Measurements from ENCODE around the gene BCAS4. TPM values are rescaled to one million over a fixed set of nuclear protein-coding genes. Genes with fewer than 3 reads are reported as not detected.
A peak's percentile ranks its signal among the peaks of the same experiment; 100 is the strongest.

Gene BCAS4
- total RNA-seq, 1 donor from 2014 or later = 12.2 TPM

GRCh38 chr20:50821994-50822393 is 27.1 kb downstream of the BCAS4 start:
- DNase-seq (ENCODE audit: low spot score) = no peak

GRCh38 chr20:50823319-50823718 is 28.5 kb downstream of the BCAS4 start:
- no peak for DNase-seq (ENCODE audit: low spot score)

DNA sequence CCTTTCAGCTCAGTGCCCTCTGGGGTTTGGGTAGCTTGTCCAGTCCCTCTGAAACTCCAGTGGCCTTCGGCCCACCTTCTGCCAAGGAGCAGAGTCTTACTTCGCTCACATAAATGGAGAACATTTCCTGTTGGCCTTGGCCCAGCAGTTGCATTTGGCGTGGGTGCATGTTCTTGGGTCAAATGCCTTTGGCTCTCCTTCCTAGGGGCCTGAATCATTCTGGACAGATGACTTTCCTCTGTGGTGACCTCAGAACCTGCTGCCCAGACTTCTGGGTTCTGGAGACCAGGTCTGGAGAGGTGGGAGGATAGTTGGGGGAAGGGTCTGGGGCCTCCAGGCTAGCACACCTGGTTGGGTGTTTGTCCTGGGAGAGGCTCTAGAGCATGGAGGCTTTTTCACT is 29.3 kb downstream of the BCAS4 start:
- DNase-seq (ENCODE audit: low spot score) = peak; percentile 64

- no peak for DNase-seq (ENCODE audit: low spot score)
Observed at GRCh38 chr20:50826121-50826520, 31.3 kb downstream of the BCAS4 start.

DNA sequence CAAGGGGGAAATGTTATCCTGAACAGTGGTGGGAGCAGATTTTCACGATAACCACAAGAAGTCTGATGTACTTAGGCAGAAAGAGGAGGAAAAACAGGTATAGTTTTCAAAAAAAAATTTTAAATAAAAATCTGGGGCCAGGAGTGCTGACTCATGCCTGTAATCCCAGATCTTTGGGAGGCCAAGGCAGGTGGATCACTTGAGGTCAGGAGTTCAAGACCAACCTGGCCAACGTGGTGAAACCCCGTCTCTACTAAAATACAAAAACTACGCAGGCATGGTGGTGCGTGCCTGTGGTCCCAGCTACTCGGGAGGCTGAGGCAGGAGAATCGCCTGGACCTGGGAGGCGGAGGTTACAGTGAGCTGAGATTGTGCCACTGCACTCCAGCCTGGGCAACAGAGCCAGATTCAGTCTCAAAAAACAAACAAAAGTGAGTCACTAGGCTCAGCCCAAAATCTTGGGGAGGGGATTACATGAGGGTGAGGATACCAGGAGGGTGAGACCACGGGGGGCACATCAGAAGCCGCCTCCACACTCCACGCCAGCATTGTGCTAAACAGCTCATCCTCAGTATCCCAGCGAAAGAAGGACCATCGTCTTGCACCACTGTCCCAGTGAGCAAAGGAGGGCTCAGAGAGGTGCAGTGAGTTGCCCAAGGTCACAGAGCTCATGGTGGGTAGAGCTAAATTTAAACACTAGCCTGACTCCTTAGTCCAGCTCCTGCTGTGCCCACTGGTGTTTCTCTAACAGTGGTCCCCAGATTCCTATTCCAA is 33.7 kb downstream of the BCAS4 start:
- no peak for DNase-seq (ENCODE audit: low spot score)

DNA sequence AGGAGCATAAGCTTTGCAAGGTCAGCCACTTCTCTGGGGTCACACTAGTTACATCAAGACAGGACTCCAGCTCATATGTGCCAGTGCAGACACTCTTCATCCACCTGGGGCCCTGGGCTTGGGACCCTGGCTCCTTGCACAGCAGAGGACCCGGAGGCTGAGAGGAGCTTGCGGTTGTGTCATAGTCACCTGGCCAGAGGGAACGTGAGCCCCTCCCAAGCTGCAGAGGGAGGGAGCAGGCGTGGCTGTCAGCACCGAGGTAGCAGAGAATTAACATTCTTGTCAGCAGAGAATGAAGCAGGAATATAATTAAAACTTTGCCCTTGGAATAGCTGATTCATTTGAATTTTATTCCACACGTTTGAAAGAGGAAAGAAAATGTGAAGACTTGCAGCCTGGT is 36.8 kb downstream of the BCAS4 start:
- no peak for DNase-seq (ENCODE audit: low spot score)

- no peak for DNase-seq (ENCODE audit: low spot score)
Observed at GRCh38 chr20:50834599-50835005, 39.7 kb downstream of the BCAS4 start.

- DNase-seq (ENCODE audit: low spot score) = no peak
Observed at GRCh38 chr20:50837532-50838321, 42.9 kb downstream of the BCAS4 start.

DNA sequence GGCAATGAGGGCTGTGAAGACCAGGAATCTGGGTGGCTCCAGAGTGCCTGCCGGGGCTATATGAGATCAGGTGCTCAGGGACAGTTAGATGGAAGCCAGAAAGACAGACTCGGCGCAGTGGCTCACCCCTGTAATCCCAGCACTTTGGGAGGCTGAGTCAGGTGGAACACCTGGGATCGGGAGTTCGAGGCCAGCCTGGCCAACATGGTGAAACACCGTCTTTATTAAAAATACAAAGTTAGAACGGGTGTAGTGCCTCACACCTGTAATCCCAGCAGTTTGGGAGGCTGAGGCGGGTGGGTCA is 43.4 kb downstream of the BCAS4 start:
- no peak for DNase-seq (ENCODE audit: low spot score)

DNA sequence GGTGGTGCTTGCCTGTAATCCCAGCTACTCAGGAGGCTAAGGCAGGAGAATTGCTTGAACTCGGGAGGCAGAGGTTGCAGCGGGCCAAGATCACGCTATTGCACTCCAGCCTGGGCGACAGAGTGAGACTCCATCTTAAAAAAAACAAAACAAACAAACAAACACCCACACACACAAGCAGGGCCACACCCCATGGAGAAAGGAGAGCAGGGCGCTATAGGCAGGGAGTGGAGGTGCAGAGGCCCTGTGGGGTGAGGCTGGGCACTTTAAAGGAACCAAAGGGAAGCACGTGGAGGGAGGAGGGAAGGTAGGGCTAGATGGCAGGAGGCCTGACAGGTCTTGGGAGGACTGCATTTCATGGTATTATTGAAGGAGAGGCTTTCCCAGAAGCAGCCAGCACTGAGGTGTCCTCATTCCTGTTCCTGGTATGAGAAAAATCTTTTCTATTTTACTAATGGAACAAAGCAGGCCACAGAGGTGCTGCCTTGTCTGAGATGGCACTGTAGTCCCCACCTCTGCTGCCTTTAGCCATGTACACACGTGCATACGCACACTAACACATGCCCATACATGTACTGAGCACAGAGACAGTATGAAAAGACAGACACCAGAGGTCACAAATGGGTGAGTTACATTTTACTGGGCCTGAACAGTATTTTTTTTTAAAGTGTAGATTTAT is 44.0 kb downstream of the BCAS4 start:
- DNase-seq (ENCODE audit: low spot score) = no peak

- DNase-seq (ENCODE audit: low spot score) = no peak
Observed at GRCh38 chr20:50842821-50843220, 48.0 kb downstream of the BCAS4 start.

- no peak for DNase-seq (ENCODE audit: low spot score)
Observed at GRCh38 chr20:50843331-50844276, 48.7 kb downstream of the BCAS4 start.

GRCh38 chr20:50844430-50845100 is 49.7 kb downstream of the BCAS4 start:
- peak; percentile 88 for DNase-seq (ENCODE audit: low spot score)

GRCh38 chr20:50845566-50846215 is 50.8 kb downstream of the BCAS4 start:
- DNase-seq (ENCODE audit: low spot score) = no peak

DNA sequence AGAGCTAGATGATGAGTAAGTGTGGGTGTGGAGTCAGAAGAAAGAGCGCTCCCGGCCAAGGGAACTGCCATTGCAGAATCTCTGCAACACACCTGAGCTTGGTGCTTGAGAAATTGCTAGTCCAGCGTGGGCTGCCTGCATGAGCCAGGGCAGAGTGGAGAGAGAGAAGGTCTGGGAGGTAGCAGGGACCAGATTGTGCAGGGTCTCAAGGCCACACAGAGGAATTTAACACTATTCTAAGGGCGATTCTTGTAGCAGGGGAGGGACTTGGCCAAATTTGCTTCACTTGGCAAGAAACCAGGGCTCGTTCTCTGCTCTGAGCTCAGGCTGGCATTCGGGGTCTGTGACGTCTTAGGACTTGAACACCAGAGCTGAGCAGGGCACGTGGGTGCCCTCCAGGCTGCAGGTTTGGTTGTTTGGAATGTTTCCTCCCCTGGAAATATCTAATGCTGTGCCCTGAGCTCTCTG is 53.5 kb downstream of the BCAS4 start:
- no peak for DNase-seq (ENCODE audit: low spot score)

DNA sequence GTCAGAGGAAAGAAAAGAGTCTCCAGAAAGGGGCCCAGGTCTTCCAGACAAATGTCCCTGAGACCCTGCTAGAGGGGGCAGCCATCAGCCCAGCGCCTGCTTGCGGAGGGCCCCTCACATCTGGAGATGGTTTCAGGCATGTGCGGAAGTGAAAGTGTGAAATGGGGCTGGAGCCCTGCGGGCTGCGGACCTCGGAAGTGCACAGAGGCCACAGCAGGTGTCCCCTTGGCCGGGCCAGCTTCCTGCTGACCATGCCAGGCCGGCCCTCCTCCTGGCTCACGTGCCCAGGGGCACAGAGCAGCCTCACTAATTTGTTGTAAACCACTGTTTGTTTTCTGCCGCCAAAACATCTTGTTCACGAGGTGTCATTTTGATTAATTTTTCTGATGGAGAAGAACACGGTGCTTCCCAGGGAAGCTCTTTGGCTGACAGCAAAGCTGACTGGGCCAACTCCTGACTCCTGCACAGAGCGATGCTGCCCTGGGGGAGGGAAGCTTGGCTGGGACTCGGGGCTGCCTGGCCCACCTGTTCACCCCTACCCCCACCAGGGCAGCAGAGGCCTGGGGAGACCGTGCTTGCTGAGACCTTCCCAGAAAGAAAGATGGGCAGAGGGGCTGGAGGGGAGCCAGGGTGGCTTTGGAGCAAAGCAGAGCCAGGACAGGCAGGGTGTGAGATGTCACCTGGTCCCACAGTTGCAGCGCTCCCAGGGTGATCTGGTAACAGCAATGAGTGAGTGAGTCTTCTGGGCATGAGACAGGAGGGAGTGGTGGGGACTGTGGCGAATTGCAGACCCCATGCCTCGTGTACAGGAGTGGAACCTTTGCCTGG is 54.2 kb downstream of the BCAS4 start:
- DNase-seq (ENCODE audit: low spot score) = no peak

- DNase-seq (ENCODE audit: low spot score) = no peak
Observed at GRCh38 chr20:50850721-50851286, 55.9 kb downstream of the BCAS4 start.

DNA sequence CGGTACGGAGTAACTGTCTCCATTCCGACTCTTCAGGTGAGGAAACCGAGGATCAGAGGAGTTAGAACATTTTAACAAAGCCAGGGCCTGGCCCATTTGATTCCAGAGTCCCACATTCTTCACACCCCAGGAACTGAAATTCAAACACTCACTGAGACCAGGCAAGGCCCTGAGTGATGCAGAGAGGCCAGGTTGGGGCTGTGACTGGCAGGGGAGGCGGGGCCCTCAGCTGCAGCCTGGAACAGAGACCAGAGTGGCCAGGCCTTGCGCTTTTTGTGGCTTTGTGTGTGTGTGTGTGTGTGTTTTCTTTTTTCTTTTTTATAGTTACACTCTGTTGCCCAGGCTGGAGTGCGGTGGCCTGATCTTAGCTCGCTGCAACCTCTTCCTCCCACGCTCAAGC is 57.2 kb downstream of the BCAS4 start:
- no peak for DNase-seq (ENCODE audit: low spot score)
